GM12878 (cell line): ENCODE results near the gene FAM47E. TPM values are rescaled to one million over a fixed set of nuclear protein-coding genes. Genes with fewer than 3 reads are reported as not detected.
A peak's percentile ranks its signal among the peaks of the same experiment; 100 is the strongest.

Experiments
- ATAC-seq: fragments of 200-7000 bp; cut with Tn5 transposase; 3 replicates; pipeline ENCODE4 v1.9.1; 2020; ENCODE audit warnings: mild to moderate bottlenecking, moderate library complexity
- BruUV-seq: library from RNA; stranded (reverse); fragments of 400-500 nt; replicated peaks from 2 replicates; lab custom pipeline; 2021; lab: Mats Ljungman, UMichigan
- CTCF ChIA-PET: fragments of 300-600 bp; sonication (Branson Sonifier 250); formaldehyde crosslinking; extraction: SDS; loops from one replicate; lab custom pipeline; 2021; ENCODE audit warnings: inconsistent platforms; lab: Yijun Ruan, JAX
- POLR2A ChIA-PET: fragments of 350-600 bp; formaldehyde crosslinking; extraction: SDS; loops from one replicate; lab custom pipeline; 2021; ENCODE audit warnings: inconsistent platforms; lab: Charles Lee
- RAD21 ChIA-PET: fragments of 300-600 bp; sonication (Branson Sonifier 250); formaldehyde crosslinking; loops from one replicate; lab custom pipeline; 2023; ENCODE audit warnings: antibody characterized with exemption; ENCODE audit not compliant: unreplicated experiment; lab: Charles Lee
- SMC1A ChIA-PET: fragments of 300-600 bp; sonication (Branson Sonifier 250); formaldehyde crosslinking; loops from one replicate; lab custom pipeline; 2023; ENCODE audit not compliant: unreplicated experiment, uncharacterized antibody; lab: Charles Lee
- DNase-seq: peaks from one replicate; pipeline ENCODE4 v3.0.0-alpha.2; 2011; ENCODE audit warnings: low read depth, low spot score
- FAIRE-seq: peaks from 3 replicates; lab custom pipeline; 2011; peaks lifted over from hg19 to GRCh38; lab: Jason Lieb, UNC
- H2AFZ ChIP-seq: 2 replicates; pipeline ENCODE4 v1.6.0; 2011; ENCODE audit warnings: low read depth, low read length, control low read depth; ENCODE audit not compliant: control insufficient read depth
- H3K27ac ChIP-seq: 2 replicates; pipeline ENCODE4 v1.5.1; 2011; ENCODE audit warnings: control low read depth; ENCODE audit not compliant: control insufficient read depth, insufficient read depth
- H3K27me3 ChIP-seq, 2 experiments: replicated peaks in 1 of 2; 2 replicates each; pipeline versions ENCODE4 v1.6.0 to v1.6.1; 2011; ENCODE audit warnings: low read length in 1 of 2; ENCODE audit not compliant: control insufficient read depth in 2 of 2, insufficient read depth in 2 of 2
- H3K36me3 ChIP-seq, 2 experiments: 2 replicates each; pipeline ENCODE4 v1.5.1; 2011; ENCODE audit warnings: low read length in 1 of 2; ENCODE audit not compliant: control insufficient read depth in 2 of 2, insufficient read depth in 2 of 2
- H3K4me1 ChIP-seq: 2 replicates; pipeline ENCODE4 v1.6.1; 2011; ENCODE audit warnings: mild to moderate bottlenecking, low read length, moderate library complexity, mixed read lengths; ENCODE audit not compliant: control insufficient read depth, insufficient read depth
- H3K4me2 ChIP-seq: 2 replicates; pipeline ENCODE4 v1.6.0; 2011; ENCODE audit warnings: control low read depth; ENCODE audit not compliant: control insufficient read depth, insufficient read depth
- H3K4me3 ChIP-seq: fragments of 200-600 bp; sonication (generic); 2 replicates; pipeline ENCODE4 v1.5.1; 2016
- H3K79me2 ChIP-seq: 2 replicates; pipeline ENCODE4 v1.6.0; 2011; ENCODE audit warnings: low read length; ENCODE audit not compliant: control insufficient read depth, insufficient read depth
- H3K9ac ChIP-seq: 2 replicates; pipeline ENCODE4 v1.8.0; 2011; ENCODE audit warnings: low read length, control low read depth, mixed read lengths; ENCODE audit not compliant: control insufficient read depth, insufficient read depth
- H3K9me3 ChIP-seq: replicated peaks from 3 replicates; pipeline ENCODE4 v1.5.1; 2011; ENCODE audit warnings: mild to moderate bottlenecking, low read length; ENCODE audit not compliant: control insufficient read depth, insufficient read depth
- H4K20me1 ChIP-seq: 2 replicates; pipeline ENCODE4 v1.6.0; 2011; ENCODE audit not compliant: control insufficient read depth, insufficient read depth
- CREM ChIP-seq: IDR thresholded peaks from 2 replicates; pipeline ENCODE4 v1.6.1; 2014; ENCODE audit warnings: antibody characterized with exemption, low read depth
- FOXM1 ChIP-seq: IDR thresholded peaks from 2 replicates; pipeline ENCODE4 v1.6.1; 2012; ENCODE audit warnings: low read depth, mild to moderate bottlenecking, inconsistent platforms, low read length, moderate library complexity
- HDGF ChIP-seq: fragments of 450-650 bp; IDR thresholded peaks from 2 replicates; pipeline ENCODE4 v1.6.1; 2016; ENCODE audit warnings: antibody characterized with exemption
- IKZF2 ChIP-seq, 2 experiments: fragments of 450-650 bp; IDR thresholded peaks; 2 replicates each; pipeline ENCODE4 v1.6.1; 2017; ENCODE audit warnings: mild to moderate bottlenecking in 2 of 2, moderate library complexity in 2 of 2
- KDM1A ChIP-seq: fragments of 200-600 bp; sonication (generic); IDR thresholded peaks from 2 replicates; pipeline ENCODE4 v1.6.1; 2016; ENCODE audit warnings: borderline replicate concordance
- POLR2A ChIP-seq: IDR thresholded peaks from 2 replicates; pipeline ENCODE4 v1.6.1; 2011; ENCODE audit warnings: low read depth, mild to moderate bottlenecking, low read length
- SIN3A ChIP-seq: IDR thresholded peaks from 2 replicates; pipeline ENCODE4 v1.6.1; 2012; ENCODE audit warnings: low read depth, low read length, improper control_type of control experiment
- SP1 ChIP-seq: IDR thresholded peaks from one replicate; pipeline ENCODE4 v1.6.1; 2011; ENCODE audit warnings: low read depth, low read length
- SUZ12 ChIP-seq: fragments of 200-600 bp; sonication (generic); IDR thresholded peaks from one replicate; pipeline ENCODE4 v1.6.1; 2018; ENCODE audit warnings: antibody characterized with exemption, mild to moderate bottlenecking; ENCODE audit not compliant: unreplicated experiment
- TBL1XR1 ChIP-seq: IDR thresholded peaks from 2 replicates; pipeline ENCODE4 v1.6.1; 2012; ENCODE audit warnings: low read depth, low read length, improper control_type of control experiment
- ZNF217 ChIP-seq: fragments of 450-650 bp; IDR thresholded peaks from 2 replicates; pipeline ENCODE4 v1.6.1; 2017; ENCODE audit warnings: antibody characterized with exemption, mild to moderate bottlenecking
- WGBS: methylation state at CpG from one replicate; pipeline ENCODE4 v1.1.6; 2016; ENCODE audit warnings: low lambda C conversion rate; ENCODE audit not compliant: insufficient replicate concordance, insufficient coverage; ENCODE audit errors: missing lambda C conversion rate; 5-methylcytosine and 5-hydroxymethylcytosine counted together
- in situ Hi-C: fragments of 300-500 bp; cut with MboI; formaldehyde crosslinking; loops from 9 replicates; pipeline ENCODE4 v1.14.3; 2018; ENCODE audit warnings: mixed read lengths
- intact Hi-C: fragments of 100-400 bp; cut with micrococcal nuclease; formaldehyde crosslinking; loops from one replicate; pipeline ENCODE4 v1.14.2; 2022; ENCODE audit not compliant: unreplicated experiment
- polyA plus RNA-seq, 11 experiments: library from polyadenylated mRNA; depleted of rRNA in 4 of 11; unstranded in 6 of 11; stranded (reverse) in 5 of 11; fragments of >200 nt; fragmentation: Nextera tagmentation in 4 of 11; fragmentation: Illumina TruSeq in 1 of 11; extraction: Ambion mirVana in 4 of 11; extraction: Trizol in 1 of 11; gene quantifications; 1 replicate in 1 of 11; 2 replicates in 10 of 11; pipeline versions ENCODE4 v1.2.1 to v1.2.3, GENCODE V29; 2011 to 2016; ENCODE audit warnings: inconsistent platforms in 2 of 11, missing spikeins in 2 of 11, low read depth in 1 of 11
- total RNA-seq, 4 experiments: library from RNA; depleted of rRNA in 3 of 4; stranded (reverse); fragments of >200 nt in 3 of 4; fragmentation: Illumina TruSeq in 1 of 4; extraction: Trizol in 1 of 4; gene quantifications; 2 replicates each; pipeline versions ENCODE4 v1.2.1 to v1.2.3, GENCODE V29; 2013 to 2021
- TF ChIP-seq, protein P1 (sequence below): IDR thresholded peaks from 2 replicates; pipeline ENCODE4 v1.6.1; 2012; ENCODE audit warnings: low read depth, low read length, improper control_type of control experiment
- TF ChIP-seq, protein P2 (sequence below): fragments of 450-650 bp; formaldehyde crosslinking; IDR thresholded peaks from 2 replicates; pipeline ENCODE4 v1.4.0; 2022; ENCODE audit warnings: mild to moderate bottlenecking, moderate library complexity
- TF ChIP-seq, protein P3 (sequence below): fragments of 450-650 bp; IDR thresholded peaks from 2 replicates; pipeline ENCODE4 v1.6.1; 2017; ENCODE audit warnings: mild to moderate bottlenecking
- TF ChIP-seq, protein P4 (sequence below): IDR thresholded peaks from 2 replicates; pipeline ENCODE4 v1.6.1; 2012; ENCODE audit warnings: mild to moderate bottlenecking, low read depth, low read length

Gene FAM47E
- total and polyA plus RNA-seq, 10 of the 15 experiments (the other 5 are each of a cell fraction or from before 2014, with no cell fraction given): 0.03 TPM; not detected in 9

DNA sequence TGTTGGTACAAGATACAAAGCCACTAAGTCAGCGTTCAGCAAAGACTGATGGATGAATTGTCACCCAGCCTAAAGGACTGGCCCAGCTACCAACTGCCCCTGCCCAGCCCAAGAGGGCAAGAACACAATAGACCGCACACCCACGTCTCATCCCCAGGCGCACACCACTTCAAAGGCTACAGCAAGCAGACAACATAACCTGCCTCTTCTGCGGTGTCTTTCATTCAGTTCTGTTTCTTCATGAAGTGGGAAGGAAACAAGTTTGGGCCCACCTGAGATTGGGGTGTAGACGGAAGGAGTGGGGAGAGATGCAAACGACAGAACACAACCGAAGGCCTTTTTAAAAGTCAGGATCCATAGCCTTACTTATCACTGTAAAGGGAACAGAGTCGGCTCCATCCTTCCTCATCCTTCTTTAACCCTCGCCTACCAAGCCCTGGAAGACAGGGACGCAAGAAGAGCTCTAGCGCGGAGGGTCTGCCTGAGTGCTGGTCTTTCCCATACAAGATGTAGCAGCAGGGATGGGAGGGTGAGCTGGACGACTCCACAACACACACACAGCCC lies 38.6 kb upstream of the FAM47E start:
- H3K4me1 ChIP-seq: peaks cover 21% of the 10 kb centered on the region
- ChIA-PET SMC1A (interaction anchor here (3.9 to 4.5 kb wide), 2 partner anchors 14 to 33 kb away, joined by 25 to 54 read pairs; no protein-coding TSS in a partner anchor), POLR2A (interaction anchor here (0.9 to 1.1 kb wide), 2 partner anchors 13 to 14 kb away, joined by 3 to 6 read pairs; no protein-coding TSS in a partner anchor), RAD21 (interaction anchor here (1.7 to 4.7 kb wide), 2 partner anchors 13 to 33 kb away, joined by 4 to 22 read pairs; no protein-coding TSS in a partner anchor), CTCF (interaction anchor here (5.5 to 6.0 kb wide), 2 partner anchors 14 to 33 kb away, joined by 37 to 38 read pairs; no protein-coding TSS in a partner anchor)
- H3K9me3 ChIP-seq: no peaks in the 10 kb centered on the region
- WGBS: 25% methylated on average over 14 of the region's 14 CpGs
- no peaks in the 10 kb centered on the region for H4K20me1 ChIP-seq
- peak overlapping the region; percentile 90 for H2AFZ ChIP-seq
- H3K27me3 ChIP-seq: no peaks in the 10 kb centered on the region
- intact Hi-C loops: loop anchor here (2.0 kb wide), 1 partner anchor 14 kb away; no protein-coding TSS in a partner anchor
- peak; percentile 47 for ATAC-seq
- no peaks in the 10 kb centered on the region for H3K36me3 ChIP-seq
- in situ Hi-C loops: no loop called here
- peak overlapping the region; percentile 78 for H3K4me3 ChIP-seq
- BruUV-seq: no TSS peak
- peak overlapping the region; percentile 88 for H3K4me2 ChIP-seq
- no peak for FAIRE-seq
- H3K27ac ChIP-seq: peak overlapping the region; percentile 60
- H3K79me2 ChIP-seq: peaks cover 5% of the 10 kb centered on the region
- H3K9ac ChIP-seq: peak overlapping the region; percentile 77; the same call in 1 of the 2 replicates
- DNase-seq: no peak
- TF ChIP-seq SP1 (no peak), SIN3A (no peak), HDGF (no peak), ZNF217 (no peak), IKZF2 (IDR thresholded peaks at IDR 0.05) (peak; percentile 40 to 58; a peak in 2 of 4 replicates), TBL1XR1 (no peak), SUZ12 (no peak), POLR2A (no peak), CREM (0 out of 2 replicates have a peak, but pooled peaks have one; percentile 18), FOXM1 (no peak), KDM1A (no peak)
- TF ChIP-seq, protein P1, sequence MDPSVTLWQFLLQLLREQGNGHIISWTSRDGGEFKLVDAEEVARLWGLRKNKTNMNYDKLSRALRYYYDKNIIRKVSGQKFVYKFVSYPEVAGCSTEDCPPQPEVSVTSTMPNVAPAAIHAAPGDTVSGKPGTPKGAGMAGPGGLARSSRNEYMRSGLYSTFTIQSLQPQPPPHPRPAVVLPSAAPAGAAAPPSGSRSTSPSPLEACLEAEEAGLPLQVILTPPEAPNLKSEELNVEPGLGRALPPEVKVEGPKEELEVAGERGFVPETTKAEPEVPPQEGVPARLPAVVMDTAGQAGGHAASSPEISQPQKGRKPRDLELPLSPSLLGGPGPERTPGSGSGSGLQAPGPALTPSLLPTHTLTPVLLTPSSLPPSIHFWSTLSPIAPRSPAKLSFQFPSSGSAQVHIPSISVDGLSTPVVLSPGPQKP: no peak
- TF ChIP-seq, protein P2, sequence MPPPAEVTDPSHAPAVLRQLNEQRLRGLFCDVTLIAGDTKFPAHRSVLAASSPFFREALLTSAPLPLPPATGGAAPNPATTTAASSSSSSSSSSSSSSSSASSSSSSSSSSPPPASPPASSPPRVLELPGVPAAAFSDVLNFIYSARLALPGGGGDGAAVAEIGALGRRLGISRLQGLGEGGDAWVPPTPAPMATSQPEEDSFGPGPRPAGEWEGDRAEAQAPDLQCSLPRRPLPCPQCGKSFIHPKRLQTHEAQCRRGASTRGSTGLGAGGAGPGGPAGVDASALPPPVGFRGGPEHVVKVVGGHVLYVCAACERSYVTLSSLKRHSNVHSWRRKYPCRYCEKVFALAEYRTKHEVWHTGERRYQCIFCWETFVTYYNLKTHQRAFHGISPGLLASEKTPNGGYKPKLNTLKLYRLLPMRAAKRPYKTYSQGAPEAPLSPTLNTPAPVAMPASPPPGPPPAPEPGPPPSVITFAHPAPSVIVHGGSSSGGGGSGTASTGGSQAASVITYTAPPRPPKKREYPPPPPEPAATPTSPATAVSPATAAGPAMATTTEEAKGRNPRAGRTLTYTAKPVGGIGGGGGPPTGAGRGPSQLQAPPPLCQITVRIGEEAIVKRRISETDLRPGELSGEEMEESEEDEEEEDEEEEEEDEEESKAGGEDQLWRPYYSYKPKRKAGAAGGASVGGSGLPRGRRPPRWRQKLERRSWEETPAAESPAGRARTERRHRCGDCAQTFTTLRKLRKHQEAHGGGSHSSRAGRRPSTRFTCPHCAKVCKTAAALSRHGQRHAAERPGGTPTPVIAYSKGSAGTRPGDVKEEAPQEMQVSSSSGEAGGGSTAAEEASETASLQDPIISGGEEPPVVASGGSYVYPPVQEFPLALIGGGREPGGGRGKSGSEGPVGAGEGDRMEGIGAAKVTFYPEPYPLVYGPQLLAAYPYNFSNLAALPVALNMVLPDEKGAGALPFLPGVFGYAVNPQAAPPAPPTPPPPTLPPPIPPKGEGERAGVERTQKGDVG (CRISPR knock-in tag): no peak
- TF ChIP-seq, protein P3, sequence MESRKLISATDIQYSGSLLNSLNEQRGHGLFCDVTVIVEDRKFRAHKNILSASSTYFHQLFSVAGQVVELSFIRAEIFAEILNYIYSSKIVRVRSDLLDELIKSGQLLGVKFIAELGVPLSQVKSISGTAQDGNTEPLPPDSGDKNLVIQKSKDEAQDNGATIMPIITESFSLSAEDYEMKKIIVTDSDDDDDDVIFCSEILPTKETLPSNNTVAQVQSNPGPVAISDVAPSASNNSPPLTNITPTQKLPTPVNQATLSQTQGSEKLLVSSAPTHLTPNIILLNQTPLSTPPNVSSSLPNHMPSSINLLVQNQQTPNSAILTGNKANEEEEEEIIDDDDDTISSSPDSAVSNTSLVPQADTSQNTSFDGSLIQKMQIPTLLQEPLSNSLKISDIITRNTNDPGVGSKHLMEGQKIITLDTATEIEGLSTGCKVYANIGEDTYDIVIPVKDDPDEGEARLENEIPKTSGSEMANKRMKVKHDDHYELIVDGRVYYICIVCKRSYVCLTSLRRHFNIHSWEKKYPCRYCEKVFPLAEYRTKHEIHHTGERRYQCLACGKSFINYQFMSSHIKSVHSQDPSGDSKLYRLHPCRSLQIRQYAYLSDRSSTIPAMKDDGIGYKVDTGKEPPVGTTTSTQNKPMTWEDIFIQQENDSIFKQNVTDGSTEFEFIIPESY: no peak
- TF ChIP-seq, protein P4, sequence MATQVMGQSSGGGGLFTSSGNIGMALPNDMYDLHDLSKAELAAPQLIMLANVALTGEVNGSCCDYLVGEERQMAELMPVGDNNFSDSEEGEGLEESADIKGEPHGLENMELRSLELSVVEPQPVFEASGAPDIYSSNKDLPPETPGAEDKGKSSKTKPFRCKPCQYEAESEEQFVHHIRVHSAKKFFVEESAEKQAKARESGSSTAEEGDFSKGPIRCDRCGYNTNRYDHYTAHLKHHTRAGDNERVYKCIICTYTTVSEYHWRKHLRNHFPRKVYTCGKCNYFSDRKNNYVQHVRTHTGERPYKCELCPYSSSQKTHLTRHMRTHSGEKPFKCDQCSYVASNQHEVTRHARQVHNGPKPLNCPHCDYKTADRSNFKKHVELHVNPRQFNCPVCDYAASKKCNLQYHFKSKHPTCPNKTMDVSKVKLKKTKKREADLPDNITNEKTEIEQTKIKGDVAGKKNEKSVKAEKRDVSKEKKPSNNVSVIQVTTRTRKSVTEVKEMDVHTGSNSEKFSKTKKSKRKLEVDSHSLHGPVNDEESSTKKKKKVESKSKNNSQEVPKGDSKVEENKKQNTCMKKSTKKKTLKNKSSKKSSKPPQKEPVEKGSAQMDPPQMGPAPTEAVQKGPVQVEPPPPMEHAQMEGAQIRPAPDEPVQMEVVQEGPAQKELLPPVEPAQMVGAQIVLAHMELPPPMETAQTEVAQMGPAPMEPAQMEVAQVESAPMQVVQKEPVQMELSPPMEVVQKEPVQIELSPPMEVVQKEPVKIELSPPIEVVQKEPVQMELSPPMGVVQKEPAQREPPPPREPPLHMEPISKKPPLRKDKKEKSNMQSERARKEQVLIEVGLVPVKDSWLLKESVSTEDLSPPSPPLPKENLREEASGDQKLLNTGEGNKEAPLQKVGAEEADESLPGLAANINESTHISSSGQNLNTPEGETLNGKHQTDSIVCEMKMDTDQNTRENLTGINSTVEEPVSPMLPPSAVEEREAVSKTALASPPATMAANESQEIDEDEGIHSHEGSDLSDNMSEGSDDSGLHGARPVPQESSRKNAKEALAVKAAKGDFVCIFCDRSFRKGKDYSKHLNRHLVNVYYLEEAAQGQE: no peak
